Measurements from ENCODE around the gene SLC4A1AP.

Gene SLC4A1AP

GRCh38 chr2:27690052-27690451 is 26.4 kb downstream of the SLC4A1AP start:
- Histone ChIP-seq H3K27ac (replicated peaks) (no peak overlapping the region), H3K27me3 (ENCODE audit: insufficient read depth, poor library complexity, severe bottlenecking) (no peaks in the 10 kb centered on the region), H3K4me3 (replicated peaks; ENCODE audit: insufficient read depth, low read length) (no peak overlapping the region)
- DNase-seq (ENCODE audit: low read depth in 1 of 2, low spot score in 1 of 2): no peak
- TF ChIP-seq REST (IDR thresholded peaks at IDR 0.05; ENCODE audit: insufficient replicate concordance, low read depth): no peak
- no peak for TF ChIP-seq CTCF (IDR thresholded peaks at IDR 0.05; ENCODE audit: insufficient read depth, low read length)
- TF ChIP-seq SPI1 (IDR thresholded peaks at IDR 0.05; ENCODE audit: borderline replicate concordance, low read depth): no peak
- TF ChIP-seq POLR2AphosphoS5 (IDR thresholded peaks at IDR 0.05; ENCODE audit: low read depth): no peak
- no peak for TF ChIP-seq GABPA (IDR thresholded peaks at IDR 0.05; ENCODE audit: low read depth)

- TF ChIP-seq REST (IDR thresholded peaks at IDR 0.05; ENCODE audit: insufficient replicate concordance, low read depth) (no peak), SPI1 (IDR thresholded peaks at IDR 0.05; ENCODE audit: borderline replicate concordance, low read depth) (no peak), GABPA (IDR thresholded peaks at IDR 0.05; ENCODE audit: low read depth) (no peak), CTCF (IDR thresholded peaks at IDR 0.05; ENCODE audit: insufficient read depth, low read length) (no peak), POLR2AphosphoS5 (IDR thresholded peaks at IDR 0.05; ENCODE audit: low read depth) (no peak)
- H3K27ac ChIP-seq (replicated peaks): no peak overlapping the region
- DNase-seq (ENCODE audit: low read depth in 1 of 2, low spot score in 1 of 2): no peak
- no peak overlapping the region for H3K4me3 ChIP-seq (replicated peaks; ENCODE audit: insufficient read depth, low read length)
- H3K27me3 ChIP-seq (ENCODE audit: insufficient read depth, poor library complexity, severe bottlenecking): no peaks in the 10 kb centered on the region
These were observed 34.0 kb downstream of the SLC4A1AP start for GRCh38 chr2:27697660-27698059.

- H3K27me3 ChIP-seq (ENCODE audit: insufficient read depth, poor library complexity, severe bottlenecking): no peaks in the 10 kb centered on the region
- H3K4me3 ChIP-seq (replicated peaks; ENCODE audit: insufficient read depth, low read length): no peak overlapping the region
- H3K27ac ChIP-seq (replicated peaks): no peak overlapping the region
- no peak for DNase-seq (ENCODE audit: low read depth in 1 of 2, low spot score in 1 of 2)
- no peak for TF ChIP-seq REST (IDR thresholded peaks at IDR 0.05; ENCODE audit: insufficient replicate concordance, low read depth)
- no peak for TF ChIP-seq SPI1 (IDR thresholded peaks at IDR 0.05; ENCODE audit: borderline replicate concordance, low read depth)
- TF ChIP-seq POLR2AphosphoS5 (IDR thresholded peaks at IDR 0.05; ENCODE audit: low read depth): no peak
- no peak for TF ChIP-seq CTCF (IDR thresholded peaks at IDR 0.05; ENCODE audit: insufficient read depth, low read length)
- TF ChIP-seq GABPA (IDR thresholded peaks at IDR 0.05; ENCODE audit: low read depth): no peak
These were observed 38.0 kb downstream of the SLC4A1AP start for GRCh38 chr2:27701676-27702075.
